GM19397 (cell line): ENCODE results near the gene CCDC149.

Experiments used
- ATAC-seq: cut with Tn5 transposase; IDR thresholded peaks from one replicate; pipeline ENCODE4 v1.9.1; 2021; ENCODE audit warnings: mild to moderate bottlenecking, moderate library complexity; ENCODE audit not compliant: unreplicated experiment

CCDC149 gene

GRCh38 chr4:24778464-24779225, 134.2 kb downstream of the CCDC149 start:
- no peak for ATAC-seq

- ATAC-seq, result no peak
Observed at GRCh38 chr4:24777536-24778463, 135.0 kb downstream of the CCDC149 start.

- no peak for ATAC-seq
Observed at GRCh38 chr4:24775750-24776149, 137.1 kb downstream of the CCDC149 start.

- ATAC-seq, result no peak
Observed at GRCh38 chr4:24775032-24775605, 137.7 kb downstream of the CCDC149 start.

GRCh38 chr4:24774452-24774851, 138.4 kb downstream of the CCDC149 start:
- ATAC-seq, result no peak

- ATAC-seq, result no peak
Observed at GRCh38 chr4:24772952-24773351, 139.9 kb downstream of the CCDC149 start.

GRCh38 chr4:24772061-24772705, 140.7 kb downstream of the CCDC149 start:
- ATAC-seq, result no peak

- ATAC-seq, result no peak
Observed at GRCh38 chr4:24771241-24771640, 141.6 kb downstream of the CCDC149 start.

- no peak for ATAC-seq
Observed at GRCh38 chr4:24770667-24771066, 142.2 kb downstream of the CCDC149 start.

GRCh38 chr4:24770032-24770584, 142.7 kb downstream of the CCDC149 start:
- peak; percentile 68 for ATAC-seq

- no peak for ATAC-seq
Observed at GRCh38 chr4:24769571-24769970, 143.3 kb downstream of the CCDC149 start.

GRCh38 chr4:24768604-24769003, 144.2 kb downstream of the CCDC149 start:
- ATAC-seq, result peak; percentile 73

GRCh38 chr4:24768006-24768405, 144.8 kb downstream of the CCDC149 start:
- ATAC-seq, result peak; percentile 10

- no peak for ATAC-seq
Observed at GRCh38 chr4:24765376-24765988, 147.4 kb downstream of the CCDC149 start.

GRCh38 chr4:24764345-24764744, 148.5 kb downstream of the CCDC149 start:
- ATAC-seq, result no peak

GRCh38 chr4:24763631-24764297, 149.1 kb downstream of the CCDC149 start:
- no peak for ATAC-seq
